GM21390 (cell line): ENCODE results near the gene RAI14.
"Not testable (repeated sequence)": the region's sequence is repeated elsewhere in the genome, so short reads cannot be mapped to it uniquely, and the experiment has no call there.

Source experiments
- ATAC-seq: cut with Tn5 transposase; IDR thresholded peaks from one replicate; pipeline ENCODE4 v1.9.1; 2021; ENCODE audit not compliant: unreplicated experiment

The RAI14 gene

GRCh38 chr5:34724741-34725140 lies 68.6 kb downstream of the RAI14 start:
- ATAC-seq = no peak

GRCh38 chr5:34727166-34727749 lies 71.1 kb downstream of the RAI14 start:
- ATAC-seq = not testable (repeated sequence)

DNA sequence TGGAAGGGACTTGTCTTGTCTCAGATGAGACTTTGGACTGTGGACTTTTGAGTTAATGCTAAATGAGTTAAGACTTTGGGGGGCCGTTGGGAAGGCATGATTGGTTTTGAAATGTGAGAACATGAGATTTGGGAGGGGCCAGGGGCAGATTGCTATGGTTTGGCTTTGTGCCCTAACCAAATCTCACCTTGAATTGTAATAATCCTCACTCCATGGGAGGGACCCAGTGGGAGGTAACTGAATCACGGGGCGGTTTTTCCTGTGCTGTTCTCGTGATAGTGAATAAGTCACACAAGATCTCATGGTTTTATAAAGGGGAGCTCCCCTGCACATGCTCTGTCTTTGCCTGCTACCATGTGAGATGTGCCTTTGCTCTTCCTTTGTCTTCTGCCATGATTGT lies 72.1 kb downstream of the RAI14 start:
- no peak for ATAC-seq

- no peak for ATAC-seq
These were observed 75.5 kb downstream of the RAI14 start for GRCh38 chr5:34731435-34732232.

DNA sequence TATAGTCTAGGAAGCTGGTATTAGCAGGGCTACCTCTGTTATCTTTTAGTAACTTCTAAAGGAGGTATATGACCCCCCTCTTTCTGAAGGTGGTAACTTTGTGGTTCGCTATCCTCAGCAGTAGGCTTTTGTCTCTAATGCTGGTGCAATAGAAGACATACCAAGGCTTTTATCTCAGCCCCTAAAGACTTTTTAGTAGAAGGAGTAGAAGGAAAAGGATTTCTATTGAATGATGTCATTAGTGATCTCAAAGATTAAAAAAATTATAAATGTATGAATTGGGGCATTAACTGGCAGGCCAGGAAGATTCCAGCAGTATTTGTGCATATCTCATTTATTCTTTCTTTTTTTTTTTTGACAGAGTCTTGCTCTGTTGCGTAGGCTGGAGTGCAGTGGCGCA lies 78.2 kb downstream of the RAI14 start:
- no peak for ATAC-seq

- no peak for ATAC-seq
These were observed 79.6 kb downstream of the RAI14 start for GRCh38 chr5:34735491-34736426.

DNA sequence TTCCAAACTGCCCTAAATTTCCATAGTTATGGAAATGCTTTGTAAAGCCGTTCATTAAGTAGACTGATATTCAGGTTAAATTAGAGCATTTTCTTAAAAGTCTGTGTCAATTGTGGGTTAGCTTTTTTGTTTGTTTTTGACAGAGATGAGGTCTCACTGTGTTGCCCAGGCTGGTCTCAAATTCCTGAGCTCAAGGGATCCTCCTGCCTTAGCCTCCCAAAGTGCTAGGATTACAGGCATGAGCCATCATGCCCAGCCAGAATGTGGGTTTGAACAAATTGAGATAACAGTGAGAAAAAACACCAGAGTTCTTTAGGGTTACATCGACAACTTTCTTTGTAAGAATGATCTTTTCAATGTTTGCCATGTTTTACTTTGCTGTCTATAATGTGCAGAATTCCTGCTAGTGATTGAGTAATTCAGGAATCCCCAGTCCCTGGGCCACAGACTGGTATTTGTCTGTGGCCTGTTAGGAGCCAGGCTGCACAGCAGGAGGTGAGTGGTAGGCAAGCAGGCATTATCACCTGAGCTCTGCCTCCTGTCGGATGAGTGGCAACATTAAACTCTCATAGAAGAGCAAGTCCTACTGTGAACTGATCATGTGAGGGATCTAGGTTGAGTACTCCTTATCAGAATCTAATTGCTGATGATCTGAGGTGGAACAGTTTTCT lies 80.5 kb downstream of the RAI14 start:
- no peak for ATAC-seq

- no peak for ATAC-seq
These were observed 81.6 kb downstream of the RAI14 start for GRCh38 chr5:34737731-34738130.

DNA sequence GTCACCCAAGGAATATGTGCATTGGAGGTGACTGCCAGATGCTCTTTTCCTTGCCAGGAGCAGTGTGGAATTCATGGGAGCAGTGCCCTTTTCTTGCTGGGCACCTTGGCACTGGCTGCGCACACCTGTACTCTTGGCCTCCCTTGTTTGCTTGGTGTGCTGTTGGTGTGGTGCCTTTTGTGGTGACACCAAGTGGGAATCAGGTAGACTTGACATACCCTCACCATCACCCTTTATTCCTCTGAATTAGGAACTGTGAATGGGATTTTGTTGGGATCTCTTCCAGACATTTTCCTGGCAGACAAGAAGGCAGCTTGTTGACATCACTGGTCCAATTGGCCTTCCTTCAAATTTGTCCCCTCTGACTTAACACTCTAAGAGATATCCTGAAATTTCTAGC lies 82.3 kb downstream of the RAI14 start:
- no peak for ATAC-seq

DNA sequence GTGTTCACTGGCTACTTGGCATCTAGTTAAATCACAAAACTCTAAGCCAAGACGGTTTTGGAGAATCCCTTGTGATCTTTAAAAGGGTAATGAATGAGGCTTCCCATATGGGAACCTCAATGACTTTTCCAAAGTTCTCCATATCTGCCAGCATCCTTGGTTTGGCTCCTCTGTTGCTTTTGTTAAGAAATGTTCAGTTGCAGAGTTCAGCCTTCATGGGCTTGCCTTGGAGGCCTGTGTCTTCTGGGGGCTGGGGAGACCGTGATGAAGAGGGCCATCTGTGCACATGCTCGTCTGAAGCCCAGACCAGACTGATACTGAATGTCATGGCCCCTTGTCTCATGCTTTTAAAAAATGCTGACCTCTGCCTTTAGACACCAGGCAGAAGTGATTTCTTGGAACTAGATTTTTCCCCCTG lies 84.3 kb downstream of the RAI14 start:
- ATAC-seq = no peak

GRCh38 chr5:34742061-34742460 lies 85.9 kb downstream of the RAI14 start:
- ATAC-seq = no peak

DNA sequence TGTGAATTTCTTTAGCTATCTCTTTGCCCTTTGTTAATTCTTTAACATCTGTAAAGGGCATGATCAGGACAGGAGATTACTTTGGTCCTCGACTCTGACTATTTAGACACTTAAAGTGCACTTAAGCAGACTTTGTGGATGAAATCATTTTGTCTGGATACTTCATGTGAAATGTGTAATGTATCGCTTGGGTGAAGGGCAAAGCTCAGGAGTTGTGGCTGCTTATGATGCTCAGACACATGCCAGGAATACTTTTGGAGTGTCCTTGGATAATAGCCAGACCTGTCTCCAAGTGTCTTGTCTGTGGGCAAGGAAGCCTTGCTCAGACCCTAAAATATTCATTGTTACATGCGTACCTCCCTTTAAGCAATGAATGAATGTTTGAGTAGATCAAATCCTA lies 87.8 kb downstream of the RAI14 start:
- ATAC-seq = no peak

DNA sequence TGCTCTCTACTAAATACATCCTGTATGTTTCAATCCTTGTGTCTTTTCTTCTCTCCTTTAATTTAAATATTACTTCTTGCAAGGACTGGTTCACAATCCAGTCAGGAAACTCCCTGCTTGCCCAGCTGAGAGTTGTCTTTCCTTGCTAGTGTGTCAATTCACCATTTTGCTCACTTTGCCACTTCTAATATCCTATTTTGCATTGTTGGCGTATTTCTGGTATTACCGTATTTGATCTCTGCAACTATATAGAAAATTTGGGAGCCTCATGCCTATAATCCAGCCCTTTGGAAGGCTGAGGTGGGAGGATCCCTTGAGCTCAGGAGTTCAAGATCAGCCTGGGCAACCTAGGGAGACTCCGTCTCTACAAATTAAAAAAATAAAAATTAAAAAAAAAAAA lies 92.3 kb downstream of the RAI14 start:
- ATAC-seq = no peak

- ATAC-seq = no peak
These were observed 93.3 kb downstream of the RAI14 start for GRCh38 chr5:34749431-34749873.

DNA sequence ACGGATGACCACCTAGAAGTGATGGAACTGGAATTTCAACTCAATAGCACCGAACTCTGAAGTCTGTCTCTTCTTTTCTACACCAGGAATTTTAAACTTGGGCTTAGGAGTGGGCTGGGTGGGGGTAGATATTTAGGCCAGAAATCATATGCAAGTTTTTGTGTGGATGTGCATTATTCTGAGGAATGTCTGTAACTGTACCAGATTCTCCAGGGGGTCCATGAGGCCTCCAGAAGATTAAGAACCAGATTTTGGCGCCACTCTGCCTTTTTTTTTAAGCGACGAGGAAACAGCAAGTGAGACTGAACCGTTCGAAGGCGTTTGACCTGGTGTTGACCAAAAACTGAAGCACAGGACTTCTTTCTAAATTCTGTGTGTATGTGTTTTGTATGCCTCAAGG lies 94.1 kb downstream of the RAI14 start:
- ATAC-seq = no peak

GRCh38 chr5:34751807-34752736 lies 95.9 kb downstream of the RAI14 start:
- no peak for ATAC-seq

DNA sequence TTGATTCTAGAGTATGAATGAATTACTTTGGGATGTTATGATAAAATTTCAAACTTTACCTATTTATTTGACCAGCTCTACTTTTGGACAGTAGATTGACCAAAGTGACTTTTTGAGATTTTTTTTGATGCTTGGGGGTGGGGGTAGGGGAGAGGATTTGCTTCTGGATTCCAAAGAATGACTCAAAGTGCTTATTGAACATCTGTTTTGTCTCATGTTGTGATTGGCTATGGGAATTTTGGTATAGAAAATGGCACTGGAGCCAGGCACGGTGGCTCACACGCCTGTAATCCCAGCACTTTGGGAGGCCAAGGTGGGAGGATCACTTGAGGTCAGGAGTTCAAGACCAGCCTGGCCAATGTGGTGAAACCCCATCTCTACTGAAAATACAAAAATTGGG lies 97.1 kb downstream of the RAI14 start:
- not testable (repeated sequence) for ATAC-seq

DNA sequence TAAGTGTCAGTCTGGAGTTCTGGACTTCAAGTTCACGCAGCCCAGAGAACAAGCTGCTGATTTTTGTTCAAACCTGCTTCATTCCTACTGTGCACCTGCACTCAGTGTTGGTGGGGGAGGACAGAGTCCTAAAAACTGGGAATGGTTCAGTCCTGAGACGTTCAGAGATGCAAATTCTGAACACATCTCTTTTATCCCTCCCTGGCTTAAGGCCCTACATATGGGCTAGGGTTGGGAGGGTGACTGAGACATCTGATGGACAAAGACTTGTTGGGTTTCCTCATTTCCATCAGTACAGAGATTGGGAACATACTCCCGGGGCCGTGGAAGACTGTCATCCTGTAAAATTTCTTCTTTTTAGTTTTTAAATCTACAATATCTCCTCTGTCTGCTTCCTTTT lies 99.8 kb downstream of the RAI14 start:
- ATAC-seq = no peak

DNA sequence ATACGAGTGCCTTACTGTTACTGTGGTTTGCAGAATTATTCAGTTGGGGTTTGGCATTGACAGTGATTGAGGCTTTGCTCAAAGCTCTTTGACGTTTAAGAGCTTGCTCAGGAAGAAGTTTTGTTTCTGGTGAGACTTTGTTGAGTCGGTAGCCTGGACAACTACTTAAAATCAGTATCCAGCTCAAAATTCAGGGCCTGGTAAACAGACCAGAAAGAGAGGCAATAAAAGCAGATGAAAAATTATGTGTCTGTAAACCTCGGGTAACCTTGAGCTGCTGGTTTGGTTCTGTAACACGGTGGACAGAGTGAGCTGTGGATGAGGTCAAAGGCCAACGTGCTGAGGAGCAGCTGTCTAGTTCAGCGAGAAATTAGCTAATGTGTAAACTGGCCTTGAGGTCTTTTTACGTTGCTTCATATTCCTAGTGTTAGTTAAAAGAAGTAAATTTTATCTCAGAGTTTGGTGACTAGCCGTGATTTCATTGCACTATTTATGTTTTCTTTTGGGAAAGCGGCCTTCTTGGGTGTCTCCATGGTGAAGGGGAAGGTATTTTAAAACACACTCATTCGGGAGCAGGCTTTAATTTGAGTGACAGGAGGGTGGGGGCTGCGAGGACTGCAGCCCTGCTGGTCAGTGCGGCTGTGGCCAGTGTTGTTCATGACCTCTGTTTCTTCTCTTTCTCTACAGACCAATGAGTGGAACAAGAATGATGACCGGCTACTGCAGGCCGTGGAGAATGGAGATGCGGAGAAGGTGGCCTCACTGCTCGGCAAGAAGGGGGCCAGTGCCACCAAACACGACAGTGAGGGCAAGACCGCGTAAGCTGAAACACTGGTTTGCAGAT lies 100.9 kb downstream of the RAI14 start:
- no peak for ATAC-seq
